ENCODE measurements around the gene INPP5D. TPM values are rescaled to one million over a fixed set of nuclear protein-coding genes. Genes with fewer than 3 reads are reported as not detected.

The INPP5D gene
- total and polyA plus RNA-seq, 2 donors: 26.6 to 42.0 TPM

DNA sequence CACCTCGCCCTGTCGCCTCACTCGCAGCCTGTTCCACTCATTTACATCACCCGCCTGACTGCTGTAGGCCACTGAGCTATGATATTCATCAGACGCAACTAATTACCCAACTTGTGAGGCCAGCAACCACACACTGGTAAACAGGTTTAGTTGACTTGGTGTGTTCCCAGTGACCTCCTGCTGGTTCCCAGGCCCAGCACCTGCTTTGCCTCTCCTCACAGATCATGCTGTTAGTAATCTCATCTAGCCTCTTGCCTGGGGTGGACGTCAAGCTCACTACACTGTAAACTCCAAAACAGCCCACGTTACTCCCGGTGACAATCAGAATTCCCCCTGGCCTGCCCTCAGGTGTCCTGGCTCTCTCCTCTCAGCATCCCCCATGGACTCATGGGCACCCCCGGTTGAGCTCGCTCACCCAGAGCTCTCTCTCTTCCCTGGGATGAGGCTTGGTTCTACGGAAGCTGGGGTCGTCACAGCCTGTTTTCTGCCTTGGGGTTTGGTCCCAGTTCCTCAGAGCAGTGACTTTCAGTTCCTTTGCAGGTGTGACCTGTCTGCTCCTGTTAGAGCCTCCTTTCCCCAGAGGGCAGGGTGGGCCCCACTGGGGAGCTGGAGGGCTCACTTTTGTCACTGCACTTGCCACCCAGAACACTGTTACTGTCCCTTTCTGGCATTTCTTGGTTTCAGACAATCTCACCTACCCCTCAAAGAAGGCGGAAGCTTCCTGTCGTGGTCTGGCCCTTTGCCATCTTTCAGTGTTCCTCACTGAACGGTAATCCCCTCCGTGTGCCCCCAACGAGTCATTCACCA, 40.3 kb downstream of the INPP5D start:
- H3K36me3 ChIP-seq (ENCODE audit: control insufficient read depth in 2 of 2, insufficient read depth in 2 of 2, low read length in 1 of 2): peaks cover 0 to 7% of the 10 kb centered on the region in 2 donors
- no peaks in the 10 kb centered on the region for H3K27me3 ChIP-seq (ENCODE audit: control insufficient read depth in 2 of 2, insufficient read depth in 1 of 2, low read length in 1 of 2)
- H3K4me1 ChIP-seq (ENCODE audit: control insufficient read depth in 2 of 2, insufficient read depth in 2 of 2, low read length in 2 of 2): peaks cover 21 to 37% of the 10 kb centered on the region in 2 donors
- peak in 1 of 9 donors; percentile 71 for DNase-seq (ENCODE audit: low read depth in 6 of 9, low spot score in 9 of 9)
- no peak overlapping the region for H3K4me3 ChIP-seq (ENCODE audit: low read length in 2 of 2)
- H3K27ac ChIP-seq (ENCODE audit: low read depth in 1 of 2, low read length in 1 of 2): peak overlapping the region in 1 of 2 donors; percentile 53
- WGBS: 46% methylated on average over 17 of the region's 17 CpGs
- H3K9me3 ChIP-seq (ENCODE audit: control insufficient read depth in 2 of 2, insufficient read depth in 1 of 2, low read length in 1 of 2): peaks cover 0 to 2% of the 10 kb centered on the region in 2 donors

DNA sequence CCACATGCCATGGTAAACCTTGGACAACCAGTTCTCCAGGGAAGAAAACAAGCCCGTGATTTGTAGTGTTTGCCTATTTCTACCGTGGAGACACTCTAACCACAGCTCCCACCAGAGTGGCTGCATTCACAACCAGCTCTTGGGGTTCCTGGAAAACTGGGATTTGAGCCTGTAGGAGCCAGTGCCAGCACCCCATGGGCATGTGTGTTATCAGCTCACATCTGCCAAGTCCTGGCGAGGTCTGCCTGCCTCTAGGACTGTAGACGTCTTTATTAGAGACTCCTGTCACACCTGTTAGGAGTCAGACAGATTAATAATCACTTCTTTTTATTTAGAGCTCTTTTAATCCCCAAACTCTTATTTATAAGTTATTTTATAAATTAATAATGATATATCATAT, 41.0 kb downstream of the INPP5D start:
- Histone ChIP-seq H3K36me3 (ENCODE audit: control insufficient read depth in 2 of 2, insufficient read depth in 2 of 2, low read length in 1 of 2) (peaks cover 0 to 5% of the 10 kb centered on the region in 2 donors), H3K9me3 (ENCODE audit: control insufficient read depth in 2 of 2, insufficient read depth in 1 of 2, low read length in 1 of 2) (peaks cover 0 to 6% of the 10 kb centered on the region in 2 donors), H3K27ac (ENCODE audit: low read depth in 1 of 2, low read length in 1 of 2) (peak overlapping the region in 1 of 2 donors; percentile 53), H3K27me3 (ENCODE audit: control insufficient read depth in 2 of 2, insufficient read depth in 1 of 2, low read length in 1 of 2) (no peaks in the 10 kb centered on the region), H3K4me1 (ENCODE audit: control insufficient read depth in 2 of 2, insufficient read depth in 2 of 2, low read length in 2 of 2) (peaks cover 21 to 39% of the 10 kb centered on the region in 2 donors), H3K4me3 (ENCODE audit: low read length in 2 of 2) (no peak overlapping the region)
- no peak for DNase-seq (ENCODE audit: low read depth in 6 of 9, low spot score in 9 of 9)
- 48% methylated on average over 4 of the region's 4 CpGs for WGBS

DNA sequence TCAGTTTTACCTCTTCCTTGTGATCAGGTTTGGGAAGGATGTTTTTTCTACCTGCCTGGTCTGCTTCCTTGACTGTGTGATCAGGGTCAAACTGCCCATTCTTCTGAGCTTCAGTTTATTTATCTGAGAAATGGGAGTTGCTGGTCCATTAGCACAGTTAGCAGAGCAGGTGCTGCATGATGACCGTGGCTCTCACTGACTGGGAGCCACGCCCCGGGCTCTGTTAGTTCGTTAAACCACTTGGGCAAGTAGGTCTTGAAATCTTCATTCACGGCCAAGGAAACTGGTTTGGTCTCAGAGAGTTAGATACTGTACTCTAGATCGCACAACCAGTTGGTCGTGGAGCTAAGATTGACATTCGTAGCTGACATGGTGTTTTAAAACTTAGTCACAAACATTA, 41.7 kb downstream of the INPP5D start:
- H3K27ac ChIP-seq (ENCODE audit: low read depth in 1 of 2, low read length in 1 of 2): no peak overlapping the region
- H3K4me3 ChIP-seq (ENCODE audit: low read length in 2 of 2): no peak overlapping the region
- no peak for DNase-seq (ENCODE audit: low read depth in 6 of 9, low spot score in 9 of 9)
- peaks cover 0 to 5% of the 10 kb centered on the region in 2 donors for H3K36me3 ChIP-seq (ENCODE audit: control insufficient read depth in 2 of 2, insufficient read depth in 2 of 2, low read length in 1 of 2)
- H3K4me1 ChIP-seq (ENCODE audit: control insufficient read depth in 2 of 2, insufficient read depth in 2 of 2, low read length in 2 of 2): peaks cover 21 to 46% of the 10 kb centered on the region in 2 donors
- WGBS: 98% methylated on average over 8 of the region's 8 CpGs
- peaks cover 0 to 6% of the 10 kb centered on the region in 2 donors for H3K9me3 ChIP-seq (ENCODE audit: control insufficient read depth in 2 of 2, insufficient read depth in 1 of 2, low read length in 1 of 2)
- no peaks in the 10 kb centered on the region for H3K27me3 ChIP-seq (ENCODE audit: control insufficient read depth in 2 of 2, insufficient read depth in 1 of 2, low read length in 1 of 2)

DNA sequence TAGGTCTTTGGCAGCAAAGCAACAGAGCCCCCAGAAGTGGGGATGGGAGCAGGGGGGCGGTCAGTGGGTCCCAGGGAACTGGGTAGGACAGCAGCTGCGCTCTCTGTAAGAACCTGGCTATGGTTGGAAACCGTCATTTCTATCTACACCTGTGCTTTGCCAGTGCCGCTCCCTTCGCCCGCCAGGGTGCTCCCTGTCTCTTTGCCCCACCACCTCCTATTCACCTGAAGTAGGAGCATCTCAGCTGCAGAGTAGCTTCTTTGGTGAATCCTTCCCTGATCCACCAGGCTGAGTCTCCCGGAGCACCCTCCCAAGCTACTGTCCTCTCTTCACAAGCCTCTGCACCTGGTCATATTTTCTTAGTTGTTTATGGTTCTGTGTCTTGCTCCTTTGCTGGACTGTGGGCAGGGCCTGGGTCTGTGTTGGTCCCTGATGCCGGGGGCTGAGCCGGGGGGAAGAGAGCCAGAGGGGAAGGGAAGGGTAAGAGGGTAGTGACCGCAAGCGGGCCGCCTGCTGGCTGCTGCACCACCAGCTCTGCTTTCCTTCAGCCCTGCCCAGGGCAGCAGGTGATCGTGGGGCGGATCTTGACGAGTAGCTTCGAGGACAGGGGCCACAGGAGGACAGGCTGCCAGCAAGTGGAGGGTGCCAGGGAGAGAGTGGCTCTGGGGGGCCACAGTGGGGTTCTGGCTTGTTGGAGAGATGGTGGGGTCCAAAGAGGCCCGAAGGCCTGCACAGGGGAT, 45.2 kb downstream of the INPP5D start:
- 98% methylated on average over 17 of the region's 17 CpGs for WGBS
- Histone ChIP-seq H3K27me3 (ENCODE audit: control insufficient read depth in 2 of 2, insufficient read depth in 1 of 2, low read length in 1 of 2) (no peaks in the 10 kb centered on the region), H3K36me3 (ENCODE audit: control insufficient read depth in 2 of 2, insufficient read depth in 2 of 2, low read length in 1 of 2) (no peaks in the 10 kb centered on the region), H3K4me1 (ENCODE audit: control insufficient read depth in 2 of 2, insufficient read depth in 2 of 2, low read length in 2 of 2) (peaks cover 36 to 64% of the 10 kb centered on the region in 2 donors), H3K27ac (ENCODE audit: low read depth in 1 of 2, low read length in 1 of 2) (no peak overlapping the region), H3K4me3 (ENCODE audit: low read length in 2 of 2) (no peak overlapping the region), H3K9me3 (ENCODE audit: control insufficient read depth in 2 of 2, insufficient read depth in 1 of 2, low read length in 1 of 2) (peaks cover 1 to 6% of the 10 kb centered on the region in 2 donors)
- no peak for DNase-seq (ENCODE audit: low read depth in 6 of 9, low spot score in 9 of 9)

DNA sequence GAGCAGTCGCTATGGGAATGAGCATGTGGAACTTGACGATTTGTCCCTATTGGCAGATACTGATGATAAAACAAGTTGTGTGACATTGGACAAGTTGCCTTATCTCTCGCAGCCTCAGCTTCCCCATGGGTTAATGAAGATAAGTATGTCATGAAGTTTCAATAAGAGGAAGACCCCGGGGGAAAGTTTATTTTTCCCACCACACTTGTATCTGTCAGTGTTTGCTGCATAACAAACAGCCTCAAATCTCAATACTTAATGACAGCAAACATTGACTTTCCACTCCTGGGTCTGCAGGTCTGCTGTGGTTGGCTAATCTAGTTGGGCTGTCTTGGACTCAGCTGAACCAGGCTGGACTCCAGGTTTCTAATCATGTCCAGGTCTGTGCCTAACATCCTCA, 45.8 kb downstream of the INPP5D start:
- Histone ChIP-seq H3K9me3 (ENCODE audit: control insufficient read depth in 2 of 2, insufficient read depth in 1 of 2, low read length in 1 of 2) (peaks cover 1 to 6% of the 10 kb centered on the region in 2 donors), H3K4me3 (ENCODE audit: low read length in 2 of 2) (no peak overlapping the region), H3K36me3 (ENCODE audit: control insufficient read depth in 2 of 2, insufficient read depth in 2 of 2, low read length in 1 of 2) (no peaks in the 10 kb centered on the region), H3K4me1 (ENCODE audit: control insufficient read depth in 2 of 2, insufficient read depth in 2 of 2, low read length in 2 of 2) (peaks cover 30 to 62% of the 10 kb centered on the region in 2 donors), H3K27me3 (ENCODE audit: control insufficient read depth in 2 of 2, insufficient read depth in 1 of 2, low read length in 1 of 2) (no peaks in the 10 kb centered on the region), H3K27ac (ENCODE audit: low read depth in 1 of 2, low read length in 1 of 2) (no peak overlapping the region)
- 98% methylated on average over 4 of the region's 4 CpGs for WGBS
- no peak for DNase-seq (ENCODE audit: low read depth in 6 of 9, low spot score in 9 of 9)

DNA sequence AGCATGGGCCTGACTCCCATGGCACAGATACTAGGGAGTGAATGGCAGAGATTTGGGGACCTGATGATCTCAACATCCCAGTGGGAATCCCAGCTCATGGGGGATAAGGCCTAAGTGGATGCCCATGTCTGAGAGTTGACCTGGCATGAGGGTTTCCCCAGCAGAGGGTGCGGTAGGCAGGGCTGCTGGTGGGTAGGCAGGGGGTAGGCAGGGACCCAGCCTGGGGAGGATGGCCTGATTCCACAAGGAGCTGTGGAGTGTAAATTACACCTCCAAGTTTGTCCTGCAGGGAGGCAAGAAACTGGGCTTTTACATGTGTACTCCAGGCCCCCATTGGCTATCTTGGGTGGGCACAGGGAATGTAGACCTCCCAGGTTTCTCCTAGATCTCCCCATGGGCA, 46.9 kb downstream of the INPP5D start:
- DNase-seq (ENCODE audit: low read depth in 6 of 9, low spot score in 9 of 9): no peak

DNA sequence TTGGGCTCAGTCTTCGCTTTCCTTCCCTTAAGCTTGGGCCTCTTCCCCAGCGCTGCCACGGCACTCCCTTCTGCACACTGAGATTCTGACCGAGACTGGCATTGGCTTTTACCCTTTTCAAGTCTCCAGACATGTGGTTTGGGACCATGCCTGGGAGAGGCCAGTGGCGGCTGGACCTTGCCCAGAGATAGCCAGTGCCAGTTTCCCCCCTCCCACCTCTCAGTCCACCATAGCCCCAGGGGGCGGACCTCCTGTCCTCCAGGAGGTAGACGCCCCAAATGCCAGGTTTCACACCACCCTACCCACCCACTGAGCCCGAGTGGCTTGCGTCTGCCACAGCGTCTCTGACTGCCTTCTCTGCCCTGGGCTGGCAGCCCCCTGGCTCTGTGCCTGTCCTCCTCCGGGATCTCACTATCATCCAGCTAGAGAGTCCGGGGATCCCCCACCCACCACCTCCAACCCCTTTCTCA, 47.7 kb downstream of the INPP5D start:
- DNase-seq (ENCODE audit: low read depth in 6 of 9, low spot score in 9 of 9): no peak
- Histone ChIP-seq H3K4me1 (ENCODE audit: control insufficient read depth in 2 of 2, insufficient read depth in 2 of 2, low read length in 2 of 2) (peaks cover 28 to 65% of the 10 kb centered on the region in 2 donors), H3K4me3 (ENCODE audit: low read length in 2 of 2) (no peak overlapping the region), H3K27me3 (ENCODE audit: control insufficient read depth in 2 of 2, insufficient read depth in 1 of 2, low read length in 1 of 2) (no peaks in the 10 kb centered on the region), H3K27ac (ENCODE audit: low read depth in 1 of 2, low read length in 1 of 2) (no peak overlapping the region), H3K9me3 (ENCODE audit: control insufficient read depth in 2 of 2, insufficient read depth in 1 of 2, low read length in 1 of 2) (peaks cover 1 to 6% of the 10 kb centered on the region in 2 donors), H3K36me3 (ENCODE audit: control insufficient read depth in 2 of 2, insufficient read depth in 2 of 2, low read length in 1 of 2) (no peaks in the 10 kb centered on the region)
- WGBS: 96% methylated on average over 12 of the region's 12 CpGs

More for the DNA sequence above, 46.9 kb downstream of the INPP5D start:
- H3K27me3 ChIP-seq (ENCODE audit: control insufficient read depth in 2 of 2, insufficient read depth in 1 of 2, low read length in 1 of 2): no peaks in the 10 kb centered on the region
- H3K4me1 ChIP-seq (ENCODE audit: control insufficient read depth in 2 of 2, insufficient read depth in 2 of 2, low read length in 2 of 2): peaks cover 26 to 62% of the 10 kb centered on the region in 2 donors
- H3K27ac ChIP-seq (ENCODE audit: low read depth in 1 of 2, low read length in 1 of 2): no peak overlapping the region
- WGBS: 98% methylated on average over 1 of the region's 1 CpG
- no peak overlapping the region for H3K4me3 ChIP-seq (ENCODE audit: low read length in 2 of 2)
- no peaks in the 10 kb centered on the region for H3K36me3 ChIP-seq (ENCODE audit: control insufficient read depth in 2 of 2, insufficient read depth in 2 of 2, low read length in 1 of 2)
- H3K9me3 ChIP-seq (ENCODE audit: control insufficient read depth in 2 of 2, insufficient read depth in 1 of 2, low read length in 1 of 2): peaks cover 1 to 6% of the 10 kb centered on the region in 2 donors

DNA sequence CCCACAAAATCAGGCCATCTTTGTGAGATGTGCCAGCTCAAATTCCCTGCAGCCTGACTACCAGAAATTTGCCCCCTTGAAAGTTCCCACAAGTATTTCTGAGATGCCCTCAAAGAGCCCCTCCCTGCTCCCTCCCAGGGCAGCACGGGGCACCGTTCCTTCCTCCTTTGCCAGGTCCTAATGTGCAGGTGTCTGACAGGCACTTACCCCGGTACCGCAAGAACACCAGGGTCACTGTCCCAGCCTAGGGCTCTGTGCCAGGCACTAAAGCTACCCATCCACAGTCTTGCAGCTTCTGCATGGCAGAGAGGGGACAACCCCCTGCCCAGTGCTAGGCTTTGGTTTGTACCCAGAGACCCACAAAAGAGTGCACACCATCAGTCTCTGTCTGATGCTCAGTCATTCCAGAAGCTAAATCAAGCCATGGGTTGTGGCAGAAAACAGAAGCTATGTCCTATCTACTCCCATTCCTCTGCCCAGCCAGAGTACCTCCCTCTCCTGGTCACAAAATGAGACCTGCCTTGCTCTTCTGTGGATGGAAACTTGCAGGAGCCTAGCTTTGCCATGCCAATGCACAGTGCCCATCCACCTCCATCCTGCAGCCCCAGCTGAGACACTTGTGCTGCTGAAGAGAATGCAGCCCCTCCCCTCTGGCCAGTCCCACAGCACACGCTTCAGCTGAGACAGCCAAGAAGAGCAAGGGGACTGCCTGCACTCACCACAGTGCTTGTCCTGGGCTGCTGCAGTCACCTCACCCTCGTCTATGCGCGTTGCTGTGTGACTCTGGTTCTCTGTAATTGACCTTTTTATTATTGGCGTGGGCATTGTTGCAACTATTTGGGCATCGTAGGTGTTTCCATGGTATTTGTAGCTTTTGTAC, 48.7 kb downstream of the INPP5D start:
- Histone ChIP-seq H3K4me3 (ENCODE audit: low read length in 2 of 2) (no peak overlapping the region), H3K9me3 (ENCODE audit: control insufficient read depth in 2 of 2, insufficient read depth in 1 of 2, low read length in 1 of 2) (peaks cover 1 to 6% of the 10 kb centered on the region in 2 donors), H3K27me3 (ENCODE audit: control insufficient read depth in 2 of 2, insufficient read depth in 1 of 2, low read length in 1 of 2) (no peaks in the 10 kb centered on the region), H3K4me1 (ENCODE audit: control insufficient read depth in 2 of 2, insufficient read depth in 2 of 2, low read length in 2 of 2) (peaks cover 35 to 68% of the 10 kb centered on the region in 2 donors), H3K36me3 (ENCODE audit: control insufficient read depth in 2 of 2, insufficient read depth in 2 of 2, low read length in 1 of 2) (peaks cover 0 to 3% of the 10 kb centered on the region in 2 donors), H3K27ac (ENCODE audit: low read depth in 1 of 2, low read length in 1 of 2) (no peak overlapping the region)
- WGBS: 61% methylated on average over 10 of the region's 10 CpGs
- DNase-seq (ENCODE audit: low read depth in 6 of 9, low spot score in 9 of 9): no peak
